IMR-90 (cell line): ENCODE data around the gene SAXO1. TPM values are rescaled to one million over a fixed set of nuclear protein-coding genes. Genes with fewer than 3 reads are reported as not detected.

Source experiments
- ATAC-seq: fragments of 200-7000 bp; cut with Tn5 transposase; 2 replicates; pipeline ENCODE4 v1.9.1; 2020; ENCODE audit warnings: low read depth, mild to moderate bottlenecking, moderate library complexity
- BruUV-seq: library from RNA; stranded (reverse); fragments of 400-500 nt; replicated peaks from 2 replicates; lab custom pipeline; 2021; lab: Mats Ljungman, UMichigan
- CTCF ChIA-PET: fragments of 300-600 bp; formaldehyde crosslinking; extraction: SDS; loops from one replicate; lab custom pipeline; 2021; ENCODE audit warnings: antibody characterized with exemption; lab: Yijun Ruan, JAX
- POLR2A ChIA-PET: fragments of 300-600 bp; sonication (Branson Sonifier 250); formaldehyde crosslinking; loops from one replicate; lab custom pipeline; 2022; ENCODE audit warnings: antibody characterized with exemption; ENCODE audit not compliant: unreplicated experiment; lab: Charles Lee
- DNase-seq: peaks from one replicate; pipeline ENCODE4 v3.0.0; 2013
- H2AFZ ChIP-seq: replicated peaks from 2 replicates; pipeline ENCODE3; 2013; ENCODE audit warnings: low read length, mild to moderate bottlenecking; ENCODE audit not compliant: poor library complexity
- H2AK5ac ChIP-seq: 2 replicates; pipeline ENCODE4 v1.6.1; 2013; ENCODE audit warnings: low read depth, low read length, inconsistent platforms
- H2AK9ac ChIP-seq: replicated peaks from 2 replicates; pipeline ENCODE3; 2013; ENCODE audit warnings: mild to moderate bottlenecking, low read depth, low read length, moderate library complexity; ENCODE audit not compliant: poor library complexity
- H2BK120ac ChIP-seq: 2 replicates; pipeline ENCODE4 v1.6.1; 2013; ENCODE audit warnings: low read depth, low read length, inconsistent platforms
- H2BK15ac ChIP-seq: 3 replicates; pipeline ENCODE4 v1.6.1; 2013; ENCODE audit warnings: low read depth, low read length, inconsistent platforms
- H2BK20ac ChIP-seq: 2 replicates; pipeline ENCODE4 v1.6.1; 2013; ENCODE audit warnings: low read depth, mild to moderate bottlenecking, inconsistent platforms, low read length, moderate library complexity
- H2BK5ac ChIP-seq: 2 replicates; pipeline ENCODE4 v1.6.1; 2013; ENCODE audit warnings: mild to moderate bottlenecking, low read depth, low read length, inconsistent platforms; ENCODE audit not compliant: poor library complexity, severe bottlenecking
- H3K14ac ChIP-seq: replicated peaks from 2 replicates; pipeline ENCODE4 v1.6.1; 2013; ENCODE audit warnings: low read depth, low read length, inconsistent platforms
- H3K18ac ChIP-seq: 2 replicates; pipeline ENCODE4 v1.6.1; 2013; ENCODE audit warnings: low read depth, low read length, control low read depth
- H3K23ac ChIP-seq: 2 replicates; pipeline ENCODE4 v1.6.1; 2013; ENCODE audit warnings: low read depth, low read length, inconsistent platforms
- H3K27ac ChIP-seq: 2 replicates; pipeline ENCODE4 v1.5.1; 2013; ENCODE audit warnings: mild to moderate bottlenecking, control low read depth, low read length; ENCODE audit not compliant: insufficient read depth
- H3K27me3 ChIP-seq: 2 replicates; pipeline ENCODE4 v1.6.1; 2013; ENCODE audit warnings: low read length; ENCODE audit not compliant: control insufficient read depth, insufficient read depth
- H3K36me3 ChIP-seq: 2 replicates; pipeline ENCODE4 v1.6.1; 2013; ENCODE audit warnings: low read length, mixed read lengths; ENCODE audit not compliant: control insufficient read depth, insufficient read depth
- H3K4ac ChIP-seq: 2 replicates; pipeline ENCODE4 v1.6.1; 2013; ENCODE audit warnings: low read depth, low read length, inconsistent platforms
- H3K4me1 ChIP-seq: 2 replicates; pipeline ENCODE4 v1.6.1; 2013; ENCODE audit warnings: low read length, mixed read lengths; ENCODE audit not compliant: control insufficient read depth, insufficient read depth
- H3K4me2 ChIP-seq: 2 replicates; pipeline ENCODE4 v1.6.1; 2013; ENCODE audit warnings: low read depth, mild to moderate bottlenecking, control low read depth, low read length, moderate library complexity
- H3K4me3 ChIP-seq: 2 replicates; pipeline ENCODE4 v1.5.1; 2013; ENCODE audit warnings: low read depth, mild to moderate bottlenecking, control low read depth, low read length, moderate library complexity; ENCODE audit not compliant: insufficient read depth
- H3K56ac ChIP-seq: 2 replicates; pipeline ENCODE4 v1.6.1; 2013; ENCODE audit warnings: low read length, inconsistent platforms; ENCODE audit not compliant: insufficient read depth; ENCODE audit errors: extremely low read depth
- H3K79me1 ChIP-seq, 2 experiments: 2 replicates each; pipeline ENCODE4 v1.6.1; 2013; ENCODE audit warnings: low read length in 2 of 2, inconsistent platforms in 1 of 2, low read depth in 1 of 2
- H3K9ac ChIP-seq: 2 replicates; pipeline ENCODE4 v1.6.1; 2013; ENCODE audit warnings: low read depth, low read length, control low read depth
- H3K9me1 ChIP-seq: 2 replicates; pipeline ENCODE4 v1.6.1; 2013; ENCODE audit warnings: low read length, inconsistent platforms; ENCODE audit not compliant: insufficient read depth
- H3K9me3 ChIP-seq: 2 replicates; pipeline ENCODE4 v1.6.1; 2013; ENCODE audit warnings: low read length; ENCODE audit not compliant: control insufficient read depth, insufficient read depth
- H4K20me1 ChIP-seq: 2 replicates; pipeline ENCODE4 v1.6.1; 2013; ENCODE audit warnings: low read length, inconsistent platforms; ENCODE audit not compliant: insufficient read depth
- H4K5ac ChIP-seq: 2 replicates; pipeline ENCODE4 v1.6.1; 2013; ENCODE audit warnings: mild to moderate bottlenecking, low read depth, low read length, control low read depth
- H4K8ac ChIP-seq, 2 experiments: 2 replicates each; pipeline ENCODE4 v1.6.1; 2013; ENCODE audit warnings: low read depth in 2 of 2, low read length in 2 of 2, control low read depth in 1 of 2, inconsistent platforms in 1 of 2
- H4K91ac ChIP-seq: 2 replicates; pipeline ENCODE4 v1.6.1; 2013; ENCODE audit warnings: low read depth, low read length, inconsistent platforms; ENCODE audit not compliant: insufficient read depth
- CEBPB ChIP-seq: IDR thresholded peaks from 2 replicates; pipeline ENCODE4 v1.6.1; 2012; ENCODE audit warnings: low read depth, low read length, improper control_type of control experiment
- CHD1 ChIP-seq: IDR thresholded peaks from 2 replicates; pipeline ENCODE4 v1.6.1; 2012; ENCODE audit warnings: low read depth, low read length, improper control_type of control experiment
- CTCF ChIP-seq: conservative IDR thresholded peaks from 2 replicates; pipeline ENCODE4 v1.5.1; 2012; ENCODE audit warnings: mild to moderate bottlenecking, low read depth, low read length, improper control_type of control experiment
- ELK1 ChIP-seq: fragments of 150-350 bp; IDR thresholded peaks from 2 replicates; pipeline ENCODE4 v1.6.1; 2016; ENCODE audit warnings: low read depth, mild to moderate bottlenecking, low read length, moderate library complexity, borderline replicate concordance
- FOS ChIP-seq: fragments of 150-350 bp; IDR thresholded peaks from 2 replicates; pipeline ENCODE4 v1.6.1; 2016; ENCODE audit warnings: low read depth, low read length
- MAFK ChIP-seq: IDR thresholded peaks from 2 replicates; pipeline ENCODE4 v1.6.1; 2012; ENCODE audit warnings: low read depth, low read length, improper control_type of control experiment
- MAZ ChIP-seq: IDR thresholded peaks from 2 replicates; pipeline ENCODE4 v1.6.1; 2012; ENCODE audit warnings: low read depth, mild to moderate bottlenecking, low read length, improper control_type of control experiment, moderate library complexity, borderline replicate concordance
- MXI1 ChIP-seq: IDR thresholded peaks from 2 replicates; pipeline ENCODE4 v1.6.1; 2012; ENCODE audit warnings: low read depth, mild to moderate bottlenecking, low read length, moderate library complexity, borderline replicate concordance
- NFE2L2 ChIP-seq: fragments of 150-350 bp; IDR thresholded peaks from 2 replicates; pipeline ENCODE4 v1.6.1; 2016; ENCODE audit warnings: low read depth, mild to moderate bottlenecking, low read length
- POLR2A ChIP-seq: IDR thresholded peaks from 2 replicates; pipeline ENCODE4 v1.6.1; 2012; ENCODE audit warnings: mild to moderate bottlenecking, low read depth, low read length
- RAD21 ChIP-seq: IDR thresholded peaks from 2 replicates; pipeline ENCODE4 v1.6.1; 2012; ENCODE audit warnings: low read length, improper control_type of control experiment
- RCOR1 ChIP-seq: IDR thresholded peaks from 2 replicates; pipeline ENCODE4 v1.6.1; 2012; ENCODE audit warnings: mild to moderate bottlenecking, low read length, improper control_type of control experiment; ENCODE audit not compliant: insufficient replicate concordance
- RFX5 ChIP-seq: IDR thresholded peaks from 2 replicates; pipeline ENCODE4 v1.8.0; 2012; ENCODE audit warnings: low read depth, mild to moderate bottlenecking, low read length, moderate library complexity
- SMC3 ChIP-seq: fragments of 150-350 bp; IDR thresholded peaks from 2 replicates; pipeline ENCODE4 v1.6.1; 2016; ENCODE audit warnings: low read depth, mild to moderate bottlenecking, antibody characterized with exemption, low read length, moderate library complexity
- USF2 ChIP-seq: fragments of 150-350 bp; IDR thresholded peaks from 2 replicates; pipeline ENCODE4 v1.6.1; 2017; ENCODE audit warnings: mild to moderate bottlenecking, antibody characterized with exemption, low read length, low read depth
- WGBS, 2 experiments: methylation state at CpG; one replicate each; pipeline versions ENCODE4 v1.1.5 to v1.1.7; 2013; ENCODE audit warnings: missing lambda C conversion rate in 2 of 2; ENCODE audit not compliant: insufficient read length in 1 of 2; ENCODE audit errors: extremely low coverage in 2 of 2; 5-methylcytosine and 5-hydroxymethylcytosine counted together
- dilution Hi-C: fragments of 300-500 bp; cut with HindIII; formaldehyde crosslinking; loops from one replicate; pipeline ENCODE4 v1.14.3; 2018; ENCODE audit warnings: low sequenced_read_pairs; ENCODE audit not compliant: unreplicated experiment
- in situ Hi-C: fragments of 300-500 bp; cut with MboI; formaldehyde crosslinking; loops from 3 replicates; pipeline ENCODE4 v1.14.3; 2019; ENCODE audit warnings: low sequenced_read_pairs, inconsistent platforms, mixed read lengths
- intact Hi-C: fragments of 100-400 bp; cut with micrococcal nuclease; formaldehyde crosslinking; loops from 2 replicates; pipeline ENCODE4 v1.10.0; 2022
- polyA plus RNA-seq, 3 experiments: library from polyadenylated mRNA; depleted of rRNA; stranded (reverse); fragments of >200 nt; gene quantifications; 2 replicates each; pipeline ENCODE4 v1.2.3, GENCODE V29; 2012; ENCODE audit warnings: low replicate concordance in 1 of 3
- total RNA-seq: library from RNA; depleted of rRNA; stranded (reverse); fragments of >200 nt; gene quantifications from 2 replicates; pipeline ENCODE4 v1.2.3, GENCODE V29; 2012

Gene SAXO1
- total and polyA plus RNA-seq, 2 of the 4 experiments (the other 2 are of a cell fraction), result not detected

GRCh38 chr9:18887546-18887945 is 145.5 kb downstream of the SAXO1 start:
- no peak overlapping the region for H3K23ac ChIP-seq
- H2AK5ac ChIP-seq, result no peak overlapping the region
- 100% methylated on average over 1 of the region's 1 CpG; no CpG with 5 or more reads in 1 of the 2 experiments for whole genome bisulfite sequencing, 2 experiments
- no peak for TF ChIP-seq RAD21
- TF ChIP-seq MXI1, result no peak
- no peak for TF ChIP-seq ELK1
- TF ChIP-seq NFE2L2, result no peak
- TF ChIP-seq FOS, result no peak
- TF ChIP-seq SMC3, result no peak
- TF ChIP-seq MAZ, result no peak
- TF ChIP-seq USF2, result no peak
- no peak for TF ChIP-seq CEBPB
- TF ChIP-seq MAFK, result no peak
- TF ChIP-seq RCOR1, result no peak
- TF ChIP-seq CTCF, result no peak
- no peak for TF ChIP-seq RFX5
- TF ChIP-seq POLR2A, result no peak
- TF ChIP-seq CHD1, result no peak
- ATAC-seq (no peak), DNase-seq (no peak)
- intact Hi-C loops, result no loop called here
- no peak overlapping the region for H2BK15ac ChIP-seq
- H3K27me3 ChIP-seq, result no peaks in the 10 kb centered on the region
- no peak overlapping the region for H4K91ac ChIP-seq
- no peak overlapping the region for H2BK5ac ChIP-seq
- ChIA-PET POLR2A (no interaction called here), CTCF (no interaction called here)
- H3K4ac ChIP-seq, result no peak overlapping the region
- H3K79me1 ChIP-seq, result no peaks in the 10 kb centered on the region
- H2AFZ ChIP-seq, result no peak overlapping the region
- dilution Hi-C loops, result no loop called here
- no peaks in the 10 kb centered on the region for H4K20me1 ChIP-seq
- H3K9me3 ChIP-seq, result no peaks in the 10 kb centered on the region
- no peak overlapping the region for H3K18ac ChIP-seq
- no peak overlapping the region for H3K4me2 ChIP-seq
- H3K36me3 ChIP-seq, result no peaks in the 10 kb centered on the region
- in situ Hi-C loops, result no loop called here
- H4K8ac ChIP-seq, result no peak overlapping the region
- H2BK120ac ChIP-seq, result no peak overlapping the region
- no TSS peak for BruUV-seq
- no peak overlapping the region for H4K5ac ChIP-seq
- no peaks in the 10 kb centered on the region for H3K9me1 ChIP-seq
- no peak overlapping the region for H3K14ac ChIP-seq
- H3K4me1 ChIP-seq, result no peaks in the 10 kb centered on the region
- H3K9ac ChIP-seq, result no peak overlapping the region
- H3K4me3 ChIP-seq, result no peak overlapping the region
- no peak overlapping the region for H3K56ac ChIP-seq
- H2AK9ac ChIP-seq, result no peak overlapping the region
- no peak overlapping the region for H3K27ac ChIP-seq
- no peak overlapping the region for H2BK20ac ChIP-seq
